G401 (cell line): ENCODE results near the gene DGCR2. TPM values are rescaled to one million over a fixed set of nuclear protein-coding genes. Genes with fewer than 3 reads are reported as not detected.
"Not testable (repeated sequence)": the region's sequence is repeated elsewhere in the genome, so short reads cannot be mapped to it uniquely, and the experiment has no call there.

ENCODE experiments used
- DNase-seq: peaks from one replicate; pipeline ENCODE4 v3.0.0-alpha.2; 2015; ENCODE audit warnings: low spot score
- in situ Hi-C: cut with HindIII; loops from 2 replicates; pipeline ENCODE4 v1.10.0; 2016; ENCODE audit warnings: low sequenced_read_pairs, mixed read lengths
- total RNA-seq: library from RNA; depleted of rRNA; stranded (reverse); fragments of >200 nt; shearing (Covaris generic); gene quantifications from 2 replicates; pipeline ENCODE4 v1.2.3, GENCODE V29; 2014; rRNA removed

DGCR2 gene
- total RNA-seq, 1 experiment from 2014 or later, result 59.9 TPM

- in situ Hi-C loops, result no loop called here
- DNase-seq, result no peak
These were observed 124.8 kb downstream of the DGCR2 start for GRCh38 chr22:18997306-18997924.

DNA sequence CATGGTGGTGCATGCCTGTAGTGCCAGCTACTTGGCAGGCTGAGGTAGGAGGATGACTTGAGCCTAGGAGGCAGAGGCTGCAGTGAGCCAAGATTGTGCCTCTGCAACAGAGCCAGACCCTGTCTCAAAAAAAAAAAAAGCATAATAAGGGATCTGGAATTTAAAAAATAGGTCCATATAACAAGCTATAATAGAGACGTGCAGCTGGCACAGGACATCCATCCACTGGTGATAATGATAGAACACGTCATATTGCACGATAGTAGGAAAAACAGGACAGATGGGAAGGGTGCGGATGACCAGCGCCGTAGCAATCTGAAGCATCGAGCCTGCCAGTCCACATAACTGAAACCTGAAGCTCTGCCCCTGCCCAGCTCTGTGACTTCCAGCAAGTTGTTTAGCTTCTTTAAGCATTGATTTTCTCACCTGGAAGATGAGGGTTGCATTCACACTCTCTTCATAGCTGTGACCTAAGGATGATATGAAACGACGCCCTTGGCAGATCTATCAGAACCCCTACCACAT is 125.8 kb downstream of the DGCR2 start:
- peak; percentile 70 for DNase-seq
- in situ Hi-C loops, result no loop called here

DNA sequence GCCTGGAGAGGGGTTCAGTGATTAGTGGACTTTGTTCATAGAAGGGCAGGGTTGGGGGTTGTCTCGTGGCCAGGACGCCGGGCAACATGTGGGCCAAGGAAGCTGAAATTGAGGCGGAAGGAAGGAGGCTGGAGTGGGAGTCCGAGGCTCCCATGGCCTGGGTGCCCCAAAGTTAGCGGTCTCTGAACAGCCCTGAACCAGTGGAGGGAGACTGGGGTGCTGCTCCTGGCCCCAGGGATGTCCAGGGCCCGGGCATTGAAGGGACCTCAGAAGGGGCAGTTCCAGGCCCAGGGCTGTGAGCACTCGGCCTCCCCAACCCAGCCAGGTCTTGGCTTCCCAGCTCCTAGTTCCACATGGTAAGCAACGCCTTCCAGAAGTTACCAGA is 126.9 kb downstream of the DGCR2 start:
- no peak for DNase-seq
- in situ Hi-C loops, result no loop called here

GRCh38 chr22:18994701-18995326 is 127.4 kb downstream of the DGCR2 start:
- in situ Hi-C loops, result no loop called here
- no peak for DNase-seq

- no peak for DNase-seq
- in situ Hi-C loops, result no loop called here
These were observed 128.2 kb downstream of the DGCR2 start for GRCh38 chr22:18994056-18994455.

- DNase-seq, result no peak
- in situ Hi-C loops, result no loop called here
These were observed 129.5 kb downstream of the DGCR2 start for GRCh38 chr22:18992543-18993198.

DNA sequence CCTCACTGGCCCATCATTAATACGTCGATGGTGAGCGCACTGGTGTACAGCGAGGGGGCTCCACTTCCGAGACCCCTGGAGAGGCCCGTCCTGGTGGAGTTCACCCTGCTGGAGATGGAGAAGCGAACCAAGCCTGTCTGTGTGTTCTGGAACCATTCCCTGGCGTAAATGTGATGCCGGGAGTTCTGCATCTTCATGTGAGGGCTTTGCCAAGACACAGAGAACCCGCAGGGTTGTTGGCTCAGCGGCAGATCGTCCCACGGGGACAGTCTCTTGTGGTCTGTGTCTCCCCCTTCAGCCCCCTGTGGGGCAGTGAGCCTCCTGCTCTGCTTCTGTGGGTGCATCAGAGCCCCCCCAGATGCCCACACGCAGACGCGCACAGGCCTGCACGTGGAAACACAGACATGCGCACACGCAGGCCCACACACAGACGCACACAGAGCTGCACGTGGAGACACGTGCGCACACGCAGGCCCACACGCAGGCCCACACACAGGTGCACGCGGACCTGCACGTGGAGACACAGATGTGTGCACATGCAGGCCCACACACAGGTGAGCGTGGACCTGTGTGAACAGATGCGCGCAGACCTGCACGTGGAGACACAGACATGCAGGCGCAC is 130.3 kb downstream of the DGCR2 start:
- DNase-seq, result peak; percentile 69
- in situ Hi-C loops, result no loop called here

DNA sequence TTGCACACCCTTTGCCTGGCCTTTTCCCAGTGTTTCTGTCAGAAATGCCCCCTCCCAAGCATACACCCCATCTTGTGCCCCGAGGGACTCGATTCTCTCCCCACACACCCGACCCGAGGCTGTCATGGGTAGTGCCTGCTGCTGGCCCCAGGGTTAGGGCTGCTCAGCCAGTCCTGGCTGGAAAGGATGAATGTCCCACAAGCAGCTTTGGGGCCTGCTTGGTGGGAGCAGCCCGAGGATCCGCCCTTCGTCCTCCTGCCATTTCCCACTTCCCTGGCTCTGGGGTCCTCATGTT is 131.1 kb downstream of the DGCR2 start:
- in situ Hi-C loops, result no loop called here
- DNase-seq, result no peak

DNA sequence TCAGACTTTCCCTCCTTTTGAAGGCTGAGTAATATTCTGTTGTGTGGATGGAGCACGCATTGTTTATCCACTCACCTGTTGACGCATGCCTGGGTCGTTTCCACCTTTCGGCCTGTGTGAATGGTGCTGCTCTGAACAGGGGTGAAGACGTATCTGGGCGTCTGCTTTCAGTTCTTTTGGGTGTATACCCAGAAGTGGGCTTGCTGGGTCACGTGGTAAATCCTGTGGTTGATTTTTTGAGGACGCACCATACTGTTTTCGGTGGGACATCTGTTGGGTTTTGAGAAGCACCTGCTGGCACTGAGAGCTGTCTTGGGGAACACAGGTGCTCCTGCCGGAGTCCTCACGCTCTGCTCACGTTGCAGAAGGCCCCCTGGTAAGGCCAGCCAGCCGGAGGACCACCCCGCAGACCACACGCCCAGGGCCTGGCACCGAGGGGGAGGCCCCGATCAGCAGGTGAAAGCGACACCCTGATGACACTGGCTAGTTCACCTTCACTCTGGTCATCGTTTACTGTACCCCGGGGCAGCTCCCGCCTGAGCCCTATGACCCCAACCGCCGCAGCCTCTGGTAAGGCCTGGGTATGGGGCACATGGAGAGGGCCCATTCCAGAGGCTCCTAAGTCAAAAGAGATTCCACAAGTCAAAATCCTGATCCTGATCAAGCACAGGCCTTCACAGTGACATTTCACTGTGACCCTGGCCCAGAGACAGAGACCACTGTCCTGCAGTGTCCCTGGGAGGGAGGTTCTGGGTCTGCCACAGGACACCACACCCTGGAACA is 131.7 kb downstream of the DGCR2 start:
- in situ Hi-C loops, result no loop called here
- no peak for DNase-seq

DNA sequence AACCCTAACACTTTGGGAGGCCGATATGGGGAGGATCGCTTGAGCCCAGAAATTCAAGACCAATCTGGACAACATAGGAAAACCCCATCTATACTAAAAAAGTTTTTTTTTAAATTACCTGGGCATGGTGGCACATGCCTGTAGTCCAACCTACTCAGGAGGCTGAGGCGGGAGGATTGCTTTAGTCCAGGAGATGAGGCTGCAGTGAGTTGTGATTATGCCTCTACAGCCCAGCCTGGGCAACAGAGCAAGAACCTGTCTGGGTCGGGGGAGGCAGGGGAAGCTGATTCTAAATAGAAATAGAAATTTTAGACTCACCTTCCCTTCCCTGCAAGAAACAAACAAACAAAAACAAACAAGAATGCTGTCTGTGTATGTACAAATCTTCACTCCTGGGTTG is 133.3 kb downstream of the DGCR2 start:
- in situ Hi-C loops, result no loop called here
- DNase-seq, result no peak

- DNase-seq, result no peak
- in situ Hi-C loops, result no loop called here
These were observed 134.4 kb downstream of the DGCR2 start for GRCh38 chr22:18987765-18988164.

GRCh38 chr22:18987114-18987513 is 135.1 kb downstream of the DGCR2 start:
- in situ Hi-C loops, DNase-seq: not testable (repeated sequence)

Other genes starting within 250 kb of the DGCR2 start
- 0.98 and 6.4 TPM in 2 replicates for gene DGCR6, start 216.1 kb downstream of the DGCR2 start, total RNA-seq
- gene PRODH, start 186.1 kb downstream of the DGCR2 start, total RNA-seq, result 0.98 and 3.2 TPM in 2 replicates
- not detected in 2 replicates for gene TSSK2, start 8.9 kb upstream of the DGCR2 start, total RNA-seq
- gene ESS2, start 22.2 kb upstream of the DGCR2 start, total RNA-seq, result 28.7 and 39.0 TPM in 2 replicates
- 0.44 TPM in 1 of 2 replicates, not detected in the other for gene GSC2, start 27.9 kb upstream of the DGCR2 start, total RNA-seq
- gene SLC25A1, start 56.3 kb upstream of the DGCR2 start, total RNA-seq, result 154 and 198 TPM in 2 replicates
- gene CLTCL1, start 169.3 kb upstream of the DGCR2 start, total RNA-seq, result 4.9 and 9.4 TPM in 2 replicates